WERI-Rb-1 (cell line): ENCODE measurements around the gene UBASH3B.

Source experiments
- DNase-seq: peaks from one replicate; pipeline ENCODE4 v3.0.0-alpha.2; 2020
- H3K27ac ChIP-seq: fragments of 250-450 bp; sonication (Bioruptor Pico); 2 replicates; pipeline ENCODE4 v1.5.1; 2020; ENCODE audit warnings: mild to moderate bottlenecking, moderate library complexity
- H3K27me3 ChIP-seq: fragments of 250-450 bp; sonication (Bioruptor Pico); 2 replicates; pipeline ENCODE4 v1.5.1; 2021; ENCODE audit warnings: mild to moderate bottlenecking, low read depth, moderate library complexity; ENCODE audit not compliant: insufficient read depth, severe bottlenecking
- H3K36me3 ChIP-seq: fragments of 250-450 bp; sonication (Bioruptor Pico); 2 replicates; pipeline ENCODE4 v1.5.1; 2020; ENCODE audit warnings: mild to moderate bottlenecking, moderate library complexity
- H3K4me3 ChIP-seq: 2 replicates; pipeline ENCODE4 v1.5.1; 2011; ENCODE audit warnings: low read depth, mild to moderate bottlenecking, control low read depth, low read length
- H3K9me3 ChIP-seq: fragments of 250-450 bp; sonication (Bioruptor Pico); 2 replicates; pipeline ENCODE4 v1.5.1; 2021; ENCODE audit warnings: mild to moderate bottlenecking, moderate library complexity; ENCODE audit not compliant: severe bottlenecking
- TF ChIP-seq, protein P1 (sequence below): IDR thresholded peaks from 2 replicates; pipeline ENCODE4 v1.5.1; 2011; ENCODE audit warnings: low read depth, mild to moderate bottlenecking, control low read depth, inconsistent platforms, low read length

The UBASH3B gene

GRCh38 chr11:122745111-122745510 is 89.6 kb downstream of the UBASH3B start:
- H3K27ac ChIP-seq, result no peak overlapping the region
- no peak for DNase-seq
- H3K27me3 ChIP-seq, result peaks cover 71% of the 10 kb centered on the region

DNA sequence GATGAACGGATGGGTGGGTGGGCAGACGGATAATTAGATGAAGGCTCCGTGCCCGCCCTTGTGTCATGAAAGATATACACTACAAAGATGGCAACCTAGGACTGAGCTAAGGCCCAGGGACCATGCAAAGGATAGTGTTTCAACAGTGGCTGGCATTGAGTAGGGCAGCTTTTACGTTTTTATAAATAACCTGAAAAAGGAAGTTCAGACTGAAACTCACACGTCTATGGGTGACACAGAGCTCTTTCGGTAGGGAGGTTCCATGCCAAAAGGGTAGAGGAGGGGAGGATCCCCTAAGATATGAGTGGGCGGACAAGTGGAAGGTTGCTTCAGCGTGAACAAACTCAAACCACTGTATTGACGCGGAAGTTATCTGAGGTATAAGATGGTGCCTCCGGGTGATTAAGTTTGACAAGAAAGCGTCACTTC is 90.5 kb downstream of the UBASH3B start:
- Histone ChIP-seq H3K36me3 (no peaks in the 10 kb centered on the region), H3K4me3 (no peak overlapping the region), H3K27me3 (peaks cover 68% of the 10 kb centered on the region), H3K9me3 (peaks cover 3% of the 10 kb centered on the region), H3K27ac (no peak overlapping the region)
- TF ChIP-seq, protein P1, sequence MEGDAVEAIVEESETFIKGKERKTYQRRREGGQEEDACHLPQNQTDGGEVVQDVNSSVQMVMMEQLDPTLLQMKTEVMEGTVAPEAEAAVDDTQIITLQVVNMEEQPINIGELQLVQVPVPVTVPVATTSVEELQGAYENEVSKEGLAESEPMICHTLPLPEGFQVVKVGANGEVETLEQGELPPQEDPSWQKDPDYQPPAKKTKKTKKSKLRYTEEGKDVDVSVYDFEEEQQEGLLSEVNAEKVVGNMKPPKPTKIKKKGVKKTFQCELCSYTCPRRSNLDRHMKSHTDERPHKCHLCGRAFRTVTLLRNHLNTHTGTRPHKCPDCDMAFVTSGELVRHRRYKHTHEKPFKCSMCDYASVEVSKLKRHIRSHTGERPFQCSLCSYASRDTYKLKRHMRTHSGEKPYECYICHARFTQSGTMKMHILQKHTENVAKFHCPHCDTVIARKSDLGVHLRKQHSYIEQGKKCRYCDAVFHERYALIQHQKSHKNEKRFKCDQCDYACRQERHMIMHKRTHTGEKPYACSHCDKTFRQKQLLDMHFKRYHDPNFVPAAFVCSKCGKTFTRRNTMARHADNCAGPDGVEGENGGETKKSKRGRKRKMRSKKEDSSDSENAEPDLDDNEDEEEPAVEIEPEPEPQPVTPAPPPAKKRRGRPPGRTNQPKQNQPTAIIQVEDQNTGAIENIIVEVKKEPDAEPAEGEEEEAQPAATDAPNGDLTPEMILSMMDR, result no peak
- DNase-seq, result no peak

More at GRCh38 chr11:122745111-122745510, 89.6 kb downstream of the UBASH3B start:
- Histone ChIP-seq H3K4me3 (no peak overlapping the region), H3K9me3 (peaks cover 3% of the 10 kb centered on the region), H3K36me3 (no peaks in the 10 kb centered on the region)
- TF ChIP-seq, protein P1, result no peak

GRCh38 chr11:122746611-122747244 is 91.2 kb downstream of the UBASH3B start:
- DNase-seq, result no peak
- Histone ChIP-seq H3K27ac (no peak overlapping the region), H3K36me3 (no peaks in the 10 kb centered on the region), H3K9me3 (peaks cover 3% of the 10 kb centered on the region), H3K27me3 (peaks cover 68% of the 10 kb centered on the region), H3K4me3 (no peak overlapping the region)
- TF ChIP-seq, protein P1, result no peak

DNA sequence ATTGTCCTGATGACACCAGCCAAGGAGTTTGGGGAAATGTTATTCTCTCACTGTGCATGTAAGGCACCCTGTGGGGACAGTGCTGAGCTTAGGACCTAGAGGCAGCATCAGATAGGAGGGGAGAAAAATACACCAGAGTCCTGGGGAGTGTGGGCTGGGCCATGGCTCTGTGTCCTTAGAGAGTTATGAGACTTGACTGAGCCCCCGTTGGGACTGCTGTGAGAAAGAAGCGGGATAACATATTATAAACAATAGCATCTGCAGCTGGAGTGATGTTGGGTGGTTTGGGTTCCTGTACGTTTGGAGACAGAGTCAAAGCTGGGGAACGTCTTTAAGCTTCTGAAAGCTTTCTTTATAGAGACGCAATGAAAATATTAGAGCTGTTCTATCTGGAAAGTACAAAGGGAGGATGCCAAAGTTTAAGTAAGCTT is 91.8 kb downstream of the UBASH3B start:
- Histone ChIP-seq H3K4me3 (no peak overlapping the region), H3K27me3 (peaks cover 68% of the 10 kb centered on the region), H3K36me3 (no peaks in the 10 kb centered on the region), H3K27ac (no peak overlapping the region), H3K9me3 (peaks cover 3% of the 10 kb centered on the region)
- TF ChIP-seq, protein P1, result no peak
- DNase-seq, result no peak

GRCh38 chr11:122749005-122749687 is 93.6 kb downstream of the UBASH3B start:
- no peak overlapping the region for H3K27ac ChIP-seq
- no peak overlapping the region for H3K4me3 ChIP-seq
- peaks cover 3% of the 10 kb centered on the region for H3K9me3 ChIP-seq
- H3K27me3 ChIP-seq, result peaks cover 65% of the 10 kb centered on the region
- TF ChIP-seq, protein P1, result no peak
- H3K36me3 ChIP-seq, result no peaks in the 10 kb centered on the region
- DNase-seq, result no peak
